Measurements from ENCODE around the gene PXYLP1. TPM values are rescaled to one million over a fixed set of nuclear protein-coding genes. Genes with fewer than 3 reads are reported as not detected.

PXYLP1 gene
- total RNA-seq, 2 experiments from 2014 or later: 3.6 to 4.2 TPM

DNA sequence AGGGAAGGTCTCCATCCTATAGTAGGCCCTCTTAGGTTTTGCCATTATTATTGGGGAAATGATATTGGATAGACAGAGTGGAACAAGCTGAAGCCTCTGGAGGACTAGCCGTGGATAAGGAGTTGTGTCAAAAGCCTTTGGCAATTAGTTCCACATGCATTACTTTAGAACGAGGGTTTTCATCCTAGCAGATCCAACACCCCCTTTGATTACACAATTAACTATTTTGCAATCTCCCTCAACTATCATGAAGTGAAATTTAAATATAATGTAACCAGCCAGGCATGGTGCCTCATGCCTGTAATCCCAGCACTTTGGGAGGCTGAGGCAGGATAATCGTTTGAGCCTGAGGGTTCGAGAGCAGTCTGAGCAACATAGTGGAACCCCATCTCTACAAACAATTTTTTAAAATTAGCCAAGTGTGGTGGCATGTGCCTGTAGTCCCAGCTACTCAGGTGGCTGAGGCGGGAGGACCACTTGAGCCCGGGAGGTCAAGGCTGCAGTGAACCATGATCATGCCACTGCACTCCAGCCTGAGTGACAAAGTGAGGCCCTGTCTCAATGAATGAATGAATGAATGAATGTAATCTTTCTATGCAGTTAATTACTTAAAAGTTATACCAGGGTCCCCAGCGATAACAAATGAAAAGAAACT, 56.8 kb downstream of the PXYLP1 start:
- Histone ChIP-seq H3K4me2 (ENCODE audit: low read length) (no peak overlapping the region), H3K79me2 (ENCODE audit: insufficient read depth, low read depth, low read length) (no peaks in the 10 kb centered on the region), H3K9me3 (ENCODE audit: low read length) (no peaks in the 10 kb centered on the region), H3K36me3 (ENCODE audit: insufficient read depth, low read length) (no peaks in the 10 kb centered on the region), H4K20me1 (ENCODE audit: insufficient read depth, low read length) (no peaks in the 10 kb centered on the region), H3K4me3 (ENCODE audit: low read depth, low read length, poor library complexity, severe bottlenecking) (no peak overlapping the region), H3K27ac (ENCODE audit: low read depth, low read length, poor library complexity, severe bottlenecking) (no peak overlapping the region), H3K4me1 (ENCODE audit: insufficient read depth, low read length, poor library complexity, severe bottlenecking) (no peaks in the 10 kb centered on the region), H3K9me2 (ENCODE audit: insufficient read depth, low read length) (no peaks in the 10 kb centered on the region), H2AFZ (ENCODE audit: low read length) (no peak overlapping the region)
- no peak for DNase-seq (ENCODE audit: low spot score)
- ChIA-PET POLR2A (interaction anchor here (1.3 kb wide), 1 partner anchor 16 kb away, joined by 3 read pairs; no protein-coding TSS in a partner anchor), CTCF (ENCODE audit: unreplicated experiment) (no interaction called here)
- intact Hi-C loops (cut with micrococcal nuclease; ENCODE audit: unreplicated experiment): no loop called here
- TF ChIP-seq, protein P1, sequence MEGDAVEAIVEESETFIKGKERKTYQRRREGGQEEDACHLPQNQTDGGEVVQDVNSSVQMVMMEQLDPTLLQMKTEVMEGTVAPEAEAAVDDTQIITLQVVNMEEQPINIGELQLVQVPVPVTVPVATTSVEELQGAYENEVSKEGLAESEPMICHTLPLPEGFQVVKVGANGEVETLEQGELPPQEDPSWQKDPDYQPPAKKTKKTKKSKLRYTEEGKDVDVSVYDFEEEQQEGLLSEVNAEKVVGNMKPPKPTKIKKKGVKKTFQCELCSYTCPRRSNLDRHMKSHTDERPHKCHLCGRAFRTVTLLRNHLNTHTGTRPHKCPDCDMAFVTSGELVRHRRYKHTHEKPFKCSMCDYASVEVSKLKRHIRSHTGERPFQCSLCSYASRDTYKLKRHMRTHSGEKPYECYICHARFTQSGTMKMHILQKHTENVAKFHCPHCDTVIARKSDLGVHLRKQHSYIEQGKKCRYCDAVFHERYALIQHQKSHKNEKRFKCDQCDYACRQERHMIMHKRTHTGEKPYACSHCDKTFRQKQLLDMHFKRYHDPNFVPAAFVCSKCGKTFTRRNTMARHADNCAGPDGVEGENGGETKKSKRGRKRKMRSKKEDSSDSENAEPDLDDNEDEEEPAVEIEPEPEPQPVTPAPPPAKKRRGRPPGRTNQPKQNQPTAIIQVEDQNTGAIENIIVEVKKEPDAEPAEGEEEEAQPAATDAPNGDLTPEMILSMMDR (conservative IDR thresholded peaks at IDR 0.05; ENCODE audit: low read length): no peak
- TF ChIP-seq EZH2phosphoT487 (IDR thresholded peaks at IDR 0.05; ENCODE audit: borderline replicate concordance, low read depth, low read length): no peak
- no TSS peak for BruUV-seq (replicated peaks)

DNA sequence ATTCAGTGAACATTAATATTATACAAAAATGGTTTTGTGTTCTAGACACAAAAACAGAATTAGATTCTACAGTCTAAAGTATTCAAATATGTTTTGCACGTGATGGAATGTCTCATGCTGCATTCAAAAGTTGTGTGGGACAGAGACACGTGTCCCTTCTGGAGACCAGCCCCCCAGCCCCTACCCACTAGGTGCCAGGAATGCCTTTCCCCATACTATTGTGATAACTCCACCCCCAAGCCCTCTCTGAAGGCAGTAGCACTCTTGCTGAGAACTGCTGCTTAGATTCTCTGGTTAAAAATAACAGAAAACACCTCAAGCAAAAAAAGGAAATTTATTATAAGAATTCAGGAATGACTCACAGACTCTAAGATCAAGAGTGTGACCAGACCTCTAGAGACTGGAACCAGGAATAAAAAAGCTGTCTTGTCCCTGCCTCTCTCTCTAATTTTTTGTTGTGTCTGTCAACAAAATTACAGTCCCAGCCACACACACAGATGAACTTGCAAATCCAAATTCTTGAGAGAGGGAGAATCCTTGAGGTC, 57.7 kb downstream of the PXYLP1 start:
- BruUV-seq (replicated peaks): no TSS peak
- Histone ChIP-seq H3K4me2 (ENCODE audit: low read length) (no peak overlapping the region), H3K4me1 (ENCODE audit: insufficient read depth, low read length, poor library complexity, severe bottlenecking) (no peaks in the 10 kb centered on the region), H4K20me1 (ENCODE audit: insufficient read depth, low read length) (no peaks in the 10 kb centered on the region), H3K9me3 (ENCODE audit: low read length) (no peaks in the 10 kb centered on the region), H3K9me2 (ENCODE audit: insufficient read depth, low read length) (no peaks in the 10 kb centered on the region), H2AFZ (ENCODE audit: low read length) (no peak overlapping the region), H3K36me3 (ENCODE audit: insufficient read depth, low read length) (no peaks in the 10 kb centered on the region), H3K4me3 (ENCODE audit: low read depth, low read length, poor library complexity, severe bottlenecking) (no peak overlapping the region), H3K27ac (ENCODE audit: low read depth, low read length, poor library complexity, severe bottlenecking) (no peak overlapping the region), H3K79me2 (ENCODE audit: insufficient read depth, low read depth, low read length) (no peaks in the 10 kb centered on the region)
- POLR2A ChIA-PET: no interaction called here
- intact Hi-C loops (cut with micrococcal nuclease; ENCODE audit: unreplicated experiment): no loop called here
- TF ChIP-seq, protein P1 (conservative IDR thresholded peaks at IDR 0.05; ENCODE audit: low read length): no peak
- no peak for TF ChIP-seq EZH2phosphoT487 (IDR thresholded peaks at IDR 0.05; ENCODE audit: borderline replicate concordance, low read depth, low read length)
- CTCF ChIA-PET (ENCODE audit: unreplicated experiment): no interaction called here
- no peak for DNase-seq (ENCODE audit: low spot score)

Measured in OCI-LY7 (cell line).